Body of pancreas (tissue), 4 donors: ENCODE measurements around the gene LCN15. TPM values are rescaled to one million over a fixed set of nuclear protein-coding genes. Genes with fewer than 3 reads are reported as not detected.

ENCODE experiments used
- ATAC-seq: fragments of 150-250 bp; one replicate; pipeline ENCODE4 v1.9.1; 2016
- DNase-seq, 4 donors: peaks; one replicate each; pipeline ENCODE4 v3.0.0-alpha.2; 2019
- H3K27ac ChIP-seq, 4 donors: fragments of 200-600 bp; sonication (generic); 1 replicate in 3 of 4; 2 replicates in 1 of 4; pipeline versions ENCODE4 v1.5.1 to v1.6.1; 2016 to 2019; ENCODE audit warnings: mild to moderate bottlenecking in 1 of 4, mixed read lengths in 1 of 4, moderate library complexity in 1 of 4
- H3K27me3 ChIP-seq, 2 donors: fragments of 200-600 bp; sonication (generic); one replicate each; pipeline ENCODE4 v1.6.0; 2016; ENCODE audit warnings: mild to moderate bottlenecking in 1 of 2
- H3K36me3 ChIP-seq, 2 donors: fragments of 200-600 bp; sonication (generic); replicated peaks in 1 of 2; 2 replicates each; pipeline ENCODE4 v1.5.1; 2016; ENCODE audit warnings: low read depth in 2 of 2; ENCODE audit not compliant: insufficient read depth in 1 of 2
- H3K4me1 ChIP-seq: fragments of 200-600 bp; sonication (generic); one replicate; pipeline ENCODE4 v1.6.0; 2016
- H3K4me3 ChIP-seq, 2 donors: fragments of 200-600 bp; sonication (generic); 1 replicate in 1 of 2; 2 replicates in 1 of 2; pipeline ENCODE4 v1.5.1; 2016 to 2019
- H3K9me3 ChIP-seq, 3 donors: fragments of 200-600 bp; sonication (generic); 1 replicate in 2 of 3; 2 replicates in 1 of 3; pipeline ENCODE4 v1.5.1; 2016
- POLR2A ChIP-seq, 3 donors: fragments of 450-650 bp; IDR thresholded peaks; one replicate each; pipeline ENCODE4 v1.6.1; 2016; ENCODE audit warnings: antibody characterized with exemption in 3 of 3, mild to moderate bottlenecking in 2 of 3
- WGBS, 2 donors: methylation state at CpG; one replicate each; pipeline ENCODE4 v1.1.5; 2017; 5-methylcytosine and 5-hydroxymethylcytosine counted together
- intact Hi-C: fragments of 100-400 bp; cut with DNase I; formaldehyde crosslinking; loops from one replicate; pipeline ENCODE4 v1.15.1; 2023
- total RNA-seq, 2 donors: library from RNA; depleted of rRNA; stranded (reverse); fragments of >200 nt; gene quantifications; one replicate each; pipeline ENCODE4 v1.1.0, GENCODE V29; 2016
- TF ChIP-seq, protein P1 (sequence below), 7 experiments: fragments of 450-650 bp in 4 of 7; fragments of 200-600 bp in 3 of 7; sonication (generic) in 3 of 7; IDR thresholded peaks; one replicate each; pipeline ENCODE4 v1.5.1; 2016 to 2019; ENCODE audit warnings: antibody characterized with exemption in 7 of 7

LCN15 gene
- total RNA-seq, 2 donors from 2014 or later: not detected

- no peak overlapping the region for H3K27ac ChIP-seq
- no peaks in the 10 kb centered on the region for H3K36me3 ChIP-seq
- H3K27me3 ChIP-seq: no peaks in the 10 kb centered on the region
- no peaks in the 10 kb centered on the region for H3K9me3 ChIP-seq
- WGBS, 2 donors: 52 to 75% methylated on average over 7 to 21 of the region's 21 CpGs
- H3K4me3 ChIP-seq: no peak overlapping the region
- intact Hi-C loops: no loop called here
- H3K4me1 ChIP-seq: peaks cover 13% of the 10 kb centered on the region
- peak; percentile 33 to 74 (median 54) for DNase-seq
- peak; percentile 36 for ATAC-seq
- TF ChIP-seq, protein P1, sequence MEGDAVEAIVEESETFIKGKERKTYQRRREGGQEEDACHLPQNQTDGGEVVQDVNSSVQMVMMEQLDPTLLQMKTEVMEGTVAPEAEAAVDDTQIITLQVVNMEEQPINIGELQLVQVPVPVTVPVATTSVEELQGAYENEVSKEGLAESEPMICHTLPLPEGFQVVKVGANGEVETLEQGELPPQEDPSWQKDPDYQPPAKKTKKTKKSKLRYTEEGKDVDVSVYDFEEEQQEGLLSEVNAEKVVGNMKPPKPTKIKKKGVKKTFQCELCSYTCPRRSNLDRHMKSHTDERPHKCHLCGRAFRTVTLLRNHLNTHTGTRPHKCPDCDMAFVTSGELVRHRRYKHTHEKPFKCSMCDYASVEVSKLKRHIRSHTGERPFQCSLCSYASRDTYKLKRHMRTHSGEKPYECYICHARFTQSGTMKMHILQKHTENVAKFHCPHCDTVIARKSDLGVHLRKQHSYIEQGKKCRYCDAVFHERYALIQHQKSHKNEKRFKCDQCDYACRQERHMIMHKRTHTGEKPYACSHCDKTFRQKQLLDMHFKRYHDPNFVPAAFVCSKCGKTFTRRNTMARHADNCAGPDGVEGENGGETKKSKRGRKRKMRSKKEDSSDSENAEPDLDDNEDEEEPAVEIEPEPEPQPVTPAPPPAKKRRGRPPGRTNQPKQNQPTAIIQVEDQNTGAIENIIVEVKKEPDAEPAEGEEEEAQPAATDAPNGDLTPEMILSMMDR (IDR thresholded peaks at IDR 0.05): no peak
- no peak for TF ChIP-seq POLR2A (IDR thresholded peaks at IDR 0.05)
Measured at GRCh38 chr9:136748666-136749611, 15.4 kb downstream of the LCN15 start.

GRCh38 chr9:136748201-136748600, 16.1 kb downstream of the LCN15 start, which contains the start of gene LCN6:
TSS of gene LCN6 (minus strand) at chr9:136748525. CDS start at chr9:136748483, 42 bp downstream.
- Histone ChIP-seq H3K9me3 (no peaks in the 10 kb centered on the region), H3K4me3 (no peak within 1 kb of the TSS), H3K4me1 (peaks cover 14% of the 10 kb centered on the region), H3K36me3 (no peaks in the 10 kb centered on the region), H3K27ac (no peak within 1 kb of the TSS), H3K27me3 (no peaks in the 10 kb centered on the region)
- intact Hi-C loops: no loop called here
- TF ChIP-seq, protein P1 (IDR thresholded peaks at IDR 0.05): no peak
- no peak for TF ChIP-seq POLR2A (IDR thresholded peaks at IDR 0.05)
- 64% methylated on average over 8 of the region's 8 CpGs; no CpG with 5 or more reads in 1 of the 2 donors for WGBS, 2 donors
- ATAC-seq (peak; percentile 11), DNase-seq (no peak)

DNA sequence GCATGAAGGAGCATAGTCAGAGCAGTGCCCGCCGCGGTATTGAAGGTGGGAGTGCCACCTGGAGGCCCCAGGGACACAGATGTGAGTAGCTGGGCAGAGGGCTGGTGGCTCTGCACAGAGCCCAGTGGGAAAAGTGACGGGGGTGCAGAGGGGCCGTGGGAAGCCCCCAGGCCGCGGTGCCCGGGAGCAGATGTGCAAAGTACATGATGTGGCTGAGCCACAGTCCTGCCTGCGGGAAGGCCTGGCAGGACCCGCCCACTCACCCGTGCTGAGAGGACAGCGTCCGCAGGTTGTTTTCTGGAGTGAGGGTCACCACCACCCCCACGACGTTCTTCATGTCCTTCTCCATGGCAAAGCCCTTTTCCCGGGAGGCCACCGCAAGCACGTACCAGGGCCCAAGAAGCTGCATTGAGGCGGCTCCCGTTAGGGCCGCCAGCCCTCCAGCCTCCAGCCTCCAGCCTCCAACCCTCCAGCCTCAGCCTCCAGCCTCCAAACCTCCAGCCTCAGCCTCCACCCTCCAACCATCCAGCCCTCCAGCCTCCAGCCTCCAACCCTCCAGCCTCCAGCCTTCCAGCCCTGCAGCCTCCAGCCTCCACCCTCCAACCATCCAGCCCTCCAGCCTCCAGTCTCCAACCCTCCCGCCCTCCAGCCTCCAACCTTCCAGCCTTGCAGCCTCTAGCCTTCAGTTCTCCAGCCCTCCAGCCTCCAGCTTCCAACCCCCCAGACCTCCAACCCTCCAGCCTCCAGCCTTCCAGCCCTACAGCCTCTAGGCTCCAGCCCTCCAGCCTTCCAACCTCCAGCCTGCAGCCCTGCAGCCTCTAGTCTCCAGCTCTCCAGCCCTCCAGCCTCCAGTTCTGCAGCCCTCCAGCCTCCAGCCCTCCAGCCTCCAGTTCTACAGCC, 16.9 kb downstream of the LCN15 start:
- peaks cover 22% of the 10 kb centered on the region for H3K4me1 ChIP-seq
- intact Hi-C loops: no loop called here
- DNase-seq: no peak
- H3K36me3 ChIP-seq: no peaks in the 10 kb centered on the region
- no peak for ATAC-seq
- no peak overlapping the region for H3K4me3 ChIP-seq
- TF ChIP-seq, protein P1 (IDR thresholded peaks at IDR 0.05): no peak
- no peak for TF ChIP-seq POLR2A (IDR thresholded peaks at IDR 0.05)
- H3K27me3 ChIP-seq: no peaks in the 10 kb centered on the region
- WGBS, 2 donors: 94 to 95% methylated on average over 20 to 21 of the region's 22 CpGs
- no peak overlapping the region for H3K27ac ChIP-seq
- no peaks in the 10 kb centered on the region for H3K9me3 ChIP-seq

- Histone ChIP-seq H3K4me1 (peaks cover 30% of the 10 kb centered on the region), H3K27me3 (peaks cover 0 to 6% of the 10 kb centered on the region in 2 donors)
Measured at GRCh38 chr9:136746621-136747020, 17.7 kb downstream of the LCN15 start.

More at GRCh38 chr9:136746621-136747020, 17.7 kb downstream of the LCN15 start:
- no peaks in the 10 kb centered on the region for H3K9me3 ChIP-seq
- DNase-seq (no peak), ATAC-seq (no peak)
- 90 to 100% methylated on average over 1 to 18 of the region's 18 CpGs for WGBS, 2 donors
- no peaks in the 10 kb centered on the region for H3K36me3 ChIP-seq
- H3K27ac ChIP-seq: no peak overlapping the region
- TF ChIP-seq, protein P1 (IDR thresholded peaks at IDR 0.05): no peak
- TF ChIP-seq POLR2A (IDR thresholded peaks at IDR 0.05): no peak
- no peak overlapping the region for H3K4me3 ChIP-seq
- intact Hi-C loops: no loop called here
